Activated CD8-positive, alpha-beta memory T cell treated with anti-CD3 and anti-CD28 coated beads, Interleukin-2, amount 50 U/mL, for 48 hours (primary cell): Measurements from ENCODE around the gene FOSL2.

Experiments
- DNase-seq: peaks from one replicate; pipeline ENCODE4 v3.0.0-alpha.2; 2020

The FOSL2 gene

GRCh38 chr2:28413899-28414295 is 21.2 kb downstream of the FOSL2 start:
- DNase-seq: no peak

GRCh38 chr2:28414583-28414982 is 21.9 kb downstream of the FOSL2 start:
- DNase-seq: no peak

DNA sequence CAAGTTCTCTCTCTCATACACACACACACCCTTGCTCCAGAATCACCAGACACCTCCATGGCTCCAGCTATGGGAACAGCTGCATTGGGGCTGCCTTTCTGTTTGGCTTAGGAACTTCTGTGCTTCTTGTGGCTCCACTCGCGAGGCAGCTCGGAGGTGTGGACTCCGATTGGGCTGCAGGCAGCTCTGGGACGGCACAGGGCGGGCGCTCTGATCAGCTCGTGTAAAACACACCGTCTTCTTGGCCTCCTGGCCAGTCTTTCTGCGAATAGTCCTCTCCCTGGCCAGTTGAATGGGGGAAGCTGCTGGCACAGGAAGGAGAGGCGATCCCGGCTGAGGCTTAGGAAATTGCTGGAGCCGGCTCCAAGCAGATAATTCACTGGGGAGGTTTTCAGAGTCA is 22.4 kb downstream of the FOSL2 start:
- DNase-seq: no peak

DNA sequence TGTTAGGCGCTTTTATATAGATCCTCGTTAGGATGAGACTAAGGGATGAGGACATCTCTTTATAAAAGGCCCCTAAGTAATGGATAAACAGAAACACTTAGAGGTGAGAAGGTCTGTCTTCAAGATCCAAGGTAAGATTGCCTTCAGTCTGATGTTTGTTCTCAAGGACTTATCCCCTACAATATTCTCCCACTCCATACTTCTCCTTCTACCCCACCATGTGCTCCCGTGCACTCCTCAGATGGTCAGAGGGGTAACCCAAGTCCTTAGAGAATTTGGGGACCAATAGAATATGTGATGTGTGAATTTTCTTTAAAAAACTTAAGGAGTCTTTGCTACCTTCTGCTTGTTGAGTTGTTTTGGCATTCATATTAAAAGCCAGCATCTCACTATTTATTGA is 23.1 kb downstream of the FOSL2 start:
- DNase-seq: no peak

- no peak for DNase-seq
Measured at GRCh38 chr2:28419003-28419402, 26.3 kb downstream of the FOSL2 start.

GRCh38 chr2:28419443-28420270 is 27.0 kb downstream of the FOSL2 start:
- no peak for DNase-seq

DNA sequence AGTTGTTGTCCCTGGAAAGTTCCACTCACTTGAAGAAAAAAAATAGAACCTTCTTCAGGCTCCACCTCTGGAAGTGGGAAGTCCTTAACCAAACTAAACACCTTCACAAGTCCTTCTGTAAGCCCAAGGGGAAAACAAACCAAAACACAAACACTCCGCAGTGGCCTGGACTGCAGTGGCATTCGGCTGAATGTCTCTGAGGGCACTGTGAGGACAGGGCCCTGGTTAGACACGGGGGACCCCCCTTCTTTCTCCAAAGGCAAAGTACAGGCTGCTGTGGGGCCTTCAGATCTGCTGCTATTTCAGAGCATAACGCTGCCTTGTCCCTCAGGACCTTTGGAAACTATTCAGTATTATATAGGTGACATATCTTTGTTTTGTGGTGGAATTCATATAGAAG is 28.1 kb downstream of the FOSL2 start:
- no peak for DNase-seq

- no peak for DNase-seq
Measured at GRCh38 chr2:28422908-28423741, 30.5 kb downstream of the FOSL2 start.

- DNase-seq: no peak
Measured at GRCh38 chr2:28423856-28424605, 31.4 kb downstream of the FOSL2 start.

DNA sequence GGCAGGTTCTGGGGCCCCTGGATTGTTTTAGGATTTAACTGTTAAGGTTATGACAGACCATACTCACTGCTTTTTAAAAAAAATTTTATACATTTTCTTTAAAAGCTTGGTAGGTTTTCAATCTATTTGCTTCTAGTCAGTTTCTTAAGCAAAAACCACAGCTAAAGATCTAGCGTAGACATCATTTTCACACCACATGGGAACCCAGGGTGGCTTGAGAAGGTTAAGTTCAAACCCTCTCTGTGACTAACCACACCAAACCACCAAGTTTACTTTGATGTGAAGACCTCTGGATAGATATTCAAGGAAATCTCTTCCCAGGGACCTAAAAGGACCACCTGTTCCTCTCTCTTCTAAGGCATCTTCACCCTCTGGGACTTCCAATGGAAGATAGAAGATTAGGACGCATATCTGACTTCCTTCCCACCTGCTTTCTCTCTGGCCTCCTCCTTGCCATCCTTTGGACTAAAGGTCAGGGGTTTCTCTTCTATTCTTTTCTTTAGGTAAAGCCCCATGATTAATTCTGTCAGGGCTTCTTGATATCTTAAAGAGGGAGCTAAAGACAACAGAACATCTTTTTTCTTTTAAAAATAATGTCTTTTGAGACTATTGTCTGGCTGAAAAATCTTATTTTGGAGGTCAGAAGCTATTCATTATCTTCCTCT is 32.3 kb downstream of the FOSL2 start:
- DNase-seq: no peak

GRCh38 chr2:28425464-28425835 is 32.8 kb downstream of the FOSL2 start:
- DNase-seq: no peak

DNA sequence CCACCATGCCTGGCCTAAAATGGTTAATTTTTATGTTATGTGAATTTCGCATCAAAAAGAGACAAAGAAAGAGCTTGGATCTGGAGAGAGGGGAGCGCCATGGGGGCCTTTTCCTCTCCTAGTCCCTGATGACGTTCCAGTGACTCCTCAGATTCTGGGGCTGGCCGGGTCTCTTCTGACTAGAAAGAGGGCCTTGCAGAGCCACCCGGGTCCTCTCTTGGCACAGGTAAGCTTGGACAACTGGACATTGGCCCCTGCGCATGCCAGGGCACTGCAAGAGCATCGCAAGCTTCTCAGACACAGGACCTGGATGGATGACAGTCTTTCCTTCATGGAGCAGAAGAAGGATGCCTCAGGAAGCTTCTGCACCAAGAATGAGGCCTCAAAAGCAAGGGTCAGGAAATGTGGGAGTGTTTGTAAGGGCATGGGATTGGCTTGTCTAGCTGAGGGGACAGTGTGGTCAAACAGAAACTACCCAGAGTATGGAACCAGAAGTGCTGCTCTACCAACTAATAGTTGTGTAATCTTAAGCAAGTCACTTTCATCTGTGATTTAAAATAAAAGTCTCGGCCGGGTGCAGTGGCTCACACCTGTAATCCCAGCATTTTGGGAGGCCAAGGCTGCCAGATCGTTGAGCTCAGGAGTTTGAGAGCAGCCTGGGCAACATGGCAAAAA is 35.2 kb downstream of the FOSL2 start:
- no peak for DNase-seq

- DNase-seq: no peak
Measured at GRCh38 chr2:28428486-28428885, 35.8 kb downstream of the FOSL2 start.

GRCh38 chr2:28429636-28430376 is 37.1 kb downstream of the FOSL2 start:
- no peak for DNase-seq

GRCh38 chr2:28430377-28430765 is 37.7 kb downstream of the FOSL2 start:
- no peak for DNase-seq

DNA sequence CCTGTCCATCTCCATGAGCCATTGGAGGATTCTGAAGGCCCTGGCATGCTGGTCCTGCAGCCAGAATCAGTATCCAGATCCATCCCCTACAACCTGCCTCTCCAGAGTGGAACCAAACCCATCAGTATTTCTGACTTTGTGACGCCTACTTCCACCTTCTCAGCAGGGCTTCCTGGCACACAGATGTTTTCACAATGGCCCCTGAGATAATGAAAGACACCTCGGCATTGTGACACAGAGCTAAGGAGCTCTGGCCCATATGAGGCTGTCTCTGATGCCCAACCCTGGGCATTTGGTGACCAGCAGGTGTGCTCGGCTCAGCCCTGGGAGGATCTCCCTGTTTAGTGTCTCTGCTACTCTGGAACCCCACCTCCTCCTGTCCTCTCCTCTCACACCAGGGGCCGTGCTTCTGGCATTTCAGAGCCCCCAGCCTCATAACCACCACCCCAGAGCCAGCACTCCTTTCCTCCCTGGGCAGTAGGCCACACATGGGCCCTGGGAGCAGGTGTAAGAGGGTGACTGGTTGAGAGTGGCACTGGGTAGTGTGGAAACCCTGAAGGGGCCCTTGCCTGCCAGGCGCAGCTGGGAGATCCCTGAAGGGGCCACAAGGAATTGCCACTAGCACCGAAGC is 38.2 kb downstream of the FOSL2 start:
- no peak for DNase-seq

- DNase-seq: no peak
Measured at GRCh38 chr2:28431741-28432140, 39.1 kb downstream of the FOSL2 start.

- no peak for DNase-seq
Measured at GRCh38 chr2:28432362-28432761, 39.7 kb downstream of the FOSL2 start.

DNA sequence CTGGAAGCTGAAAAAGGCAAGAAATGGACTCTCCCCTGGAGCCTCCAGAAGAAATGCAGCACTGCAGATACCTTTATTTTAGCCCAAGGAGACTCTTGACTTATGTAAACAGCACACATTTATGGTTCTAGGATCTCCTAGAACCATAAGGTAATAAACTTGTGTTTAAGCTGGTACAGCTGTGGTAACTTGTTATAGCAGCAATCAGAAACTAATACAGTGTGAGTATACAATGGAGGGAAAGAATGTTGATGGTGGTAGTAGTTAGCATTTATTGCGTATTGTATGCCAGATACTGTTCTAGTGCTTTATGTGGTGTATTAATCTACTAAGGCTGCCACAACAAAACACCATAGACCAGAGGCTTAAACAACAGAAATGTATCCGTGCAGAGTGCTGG is 40.6 kb downstream of the FOSL2 start:
- no peak for DNase-seq

DNA sequence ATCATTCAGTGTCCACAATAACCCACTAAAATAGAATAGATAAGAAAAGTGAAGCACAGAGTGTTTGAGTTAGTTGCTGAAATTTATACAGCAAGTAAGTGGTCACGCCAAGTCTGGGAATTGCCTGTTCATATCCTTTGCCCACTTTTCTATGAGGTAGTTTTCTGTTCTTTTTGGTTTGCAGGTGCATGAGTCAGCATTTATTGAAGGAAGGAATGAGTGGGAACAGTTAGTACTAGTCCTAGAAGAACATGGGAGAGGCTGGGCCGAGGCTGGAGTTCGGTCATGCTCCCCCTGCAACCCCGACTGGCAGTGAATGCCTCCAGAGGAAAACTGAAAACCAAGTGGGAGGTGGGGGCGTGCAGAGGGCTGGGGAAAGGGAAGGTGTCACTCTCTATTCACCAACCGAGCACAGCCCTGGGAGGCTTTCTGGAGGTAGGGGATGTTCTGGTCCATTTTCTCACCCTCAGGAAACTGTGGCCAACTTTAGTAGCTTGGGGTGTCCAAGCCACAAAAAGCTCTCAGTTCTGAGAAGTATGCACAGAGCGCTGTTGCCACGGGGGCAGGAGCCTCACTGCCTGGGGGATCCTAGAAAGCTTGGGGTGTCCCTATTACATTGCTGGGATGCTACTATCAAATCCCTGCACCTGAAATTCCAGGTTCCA is 41.4 kb downstream of the FOSL2 start:
- DNase-seq: no peak

GRCh38 chr2:28434600-28434989 is 41.9 kb downstream of the FOSL2 start:
- no peak for DNase-seq
